ENCODE measurements around the gene ADRA1B.

The ADRA1B gene

GRCh38 chr5:159915904-159916840, at the start of gene ADRA1B:
TSS of gene ADRA1B (plus strand) at chr5:159916482. CDS start at chr5:159916906, 424 bp downstream.
- DNase-seq (ENCODE audit: low read depth): peak; percentile 57

GRCh38 chr5:159873680-159874079, 42.6 kb upstream of the ADRA1B start:
- no peak for DNase-seq (ENCODE audit: low read depth)

GRCh38 chr5:159874263-159874662, 42.0 kb upstream of the ADRA1B start:
- DNase-seq (ENCODE audit: low read depth): no peak

- no peak for DNase-seq (ENCODE audit: low read depth)
These were observed 39.3 kb upstream of the ADRA1B start for GRCh38 chr5:159877016-159877415.

GRCh38 chr5:159877894-159878448, 38.3 kb upstream of the ADRA1B start:
- no peak for DNase-seq (ENCODE audit: low read depth)

GRCh38 chr5:159878988-159879471, 37.3 kb upstream of the ADRA1B start:
- DNase-seq (ENCODE audit: low read depth): no peak

GRCh38 chr5:159880676-159881075, 35.6 kb upstream of the ADRA1B start:
- DNase-seq (ENCODE audit: low read depth): no peak

- no peak for DNase-seq (ENCODE audit: low read depth)
These were observed 34.3 kb upstream of the ADRA1B start for GRCh38 chr5:159881967-159882366.

GRCh38 chr5:159883522-159883950, 32.7 kb upstream of the ADRA1B start:
- DNase-seq (ENCODE audit: low read depth): no peak

GRCh38 chr5:159884917-159885620, 31.2 kb upstream of the ADRA1B start:
- no peak for DNase-seq (ENCODE audit: low read depth)

- DNase-seq (ENCODE audit: low read depth): no peak
These were observed 30.0 kb upstream of the ADRA1B start for GRCh38 chr5:159886296-159886695.

GRCh38 chr5:159887050-159887449, 29.2 kb upstream of the ADRA1B start:
- no peak for DNase-seq (ENCODE audit: low read depth)

- DNase-seq (ENCODE audit: low read depth): no peak
These were observed 27.4 kb upstream of the ADRA1B start for GRCh38 chr5:159888860-159889259.

GRCh38 chr5:159890141-159890540, 26.1 kb upstream of the ADRA1B start:
- no peak for DNase-seq (ENCODE audit: low read depth)

GRCh38 chr5:159891371-159891770, 24.9 kb upstream of the ADRA1B start:
- no peak for DNase-seq (ENCODE audit: low read depth)

GRCh38 chr5:159893040-159893695, 23.1 kb upstream of the ADRA1B start:
- DNase-seq (ENCODE audit: low read depth): no peak

GRCh38 chr5:159894149-159894720, 22.0 kb upstream of the ADRA1B start:
- DNase-seq (ENCODE audit: low read depth): no peak

GRCh38 chr5:159897786-159898393, 18.4 kb upstream of the ADRA1B start:
- DNase-seq (ENCODE audit: low read depth): no peak

GRCh38 chr5:159899067-159900049, 16.9 kb upstream of the ADRA1B start:
- DNase-seq (ENCODE audit: low read depth): no peak

- DNase-seq (ENCODE audit: low read depth): no peak
These were observed 15.0 kb upstream of the ADRA1B start for GRCh38 chr5:159901308-159901707.

Data from activated T-cell treated with anti-CD3 and anti-CD28 coated beads for 48 hours (primary cell).